HCT116 (cell line): ENCODE measurements around the gene ENGASE. TPM values are rescaled to one million over a fixed set of nuclear protein-coding genes. Genes with fewer than 3 reads are reported as not detected.
A peak's percentile ranks its signal among the peaks of the same experiment; 100 is the strongest.

Source experiments
- ATAC-seq: fragments of 200-7000 bp; cut with Tn5 transposase; 2 replicates; pipeline ENCODE4 v1.9.1; 2020; ENCODE audit warnings: mild to moderate bottlenecking, moderate library complexity
- BruUV-seq: library from RNA; stranded (reverse); fragments of 400-500 nt; replicated peaks from 2 replicates; lab custom pipeline; 2021; lab: Mats Ljungman, UMichigan
- CTCF ChIA-PET: fragments of 300-600 bp; sonication (Branson Sonifier 250); formaldehyde crosslinking; loops from one replicate; lab custom pipeline; 2021; ENCODE audit warnings: antibody characterized with exemption; lab: Charles Lee
- POLR2A ChIA-PET: fragments of 300-600, 350-600 bp; sonication (Branson Sonifier 250); formaldehyde crosslinking; loops from one replicate; lab custom pipeline; 2021; ENCODE audit warnings: antibody characterized with exemption; lab: Charles Lee
- RAD21 ChIA-PET, 2 experiments: fragments of 300-600 bp; sonication (Branson Sonifier 250); formaldehyde crosslinking; loops; one replicate each; lab custom pipeline; 2023; ENCODE audit warnings: low total read pairs in 2 of 2; ENCODE audit not compliant: uncharacterized antibody in 2 of 2, unreplicated experiment in 2 of 2, low non-redundant PET in 1 of 2; lab: Charles Lee
- DNase-seq: peaks from one replicate; pipeline ENCODE4 v3.0.0-alpha.2; 2010; ENCODE audit warnings: low read depth, low spot score
- H2AFZ ChIP-seq: fragments of 200-600 bp; shearing (Covaris generic), sonication (generic); 2 replicates; pipeline ENCODE4 v1.6.1; 2017; ENCODE audit warnings: low read depth, mixed run types, mixed read lengths, antibody characterized with exemption, low read length; ENCODE audit not compliant: poor library complexity, severe bottlenecking
- H3K27ac ChIP-seq: 2 replicates; pipeline ENCODE4 v1.5.1; 2012; ENCODE audit warnings: low read depth, low read length
- H3K27me3 ChIP-seq: fragments of 200-600 bp; sonication (generic); 2 replicates; pipeline ENCODE4 v1.6.1; 2016; ENCODE audit warnings: mixed run types, low read length, mixed read lengths; ENCODE audit not compliant: insufficient read depth
- H3K36me3 ChIP-seq, 2 experiments: fragments of 200-500 bp in 1 of 2; fragments of 200-600 bp in 1 of 2; sonication (Bioruptor generic) in 1 of 2; sonication (generic) in 1 of 2; 2 replicates each; pipeline versions ENCODE4 v1.5.1 to v1.6.1; 2014 to 2016; ENCODE audit warnings: low read length in 2 of 2, inconsistent platforms in 1 of 2, mixed read lengths in 1 of 2, mixed run types in 1 of 2; ENCODE audit not compliant: insufficient read depth in 2 of 2, control insufficient read depth in 1 of 2
- H3K4me1 ChIP-seq, 2 experiments: fragments of 200-600 bp in 1 of 2; sonication (generic) in 1 of 2; 2 replicates each; pipeline versions ENCODE4 v1.5.1 to v1.6.1; 2012 to 2017; ENCODE audit warnings: low read length in 2 of 2, inconsistent platforms in 1 of 2, mild to moderate bottlenecking in 1 of 2, mixed read lengths in 1 of 2, mixed run types in 1 of 2, moderate library complexity in 1 of 2; ENCODE audit not compliant: insufficient read depth in 2 of 2, control insufficient read depth in 1 of 2
- H3K4me2 ChIP-seq: fragments of 200-600 bp; sonication (generic); 2 replicates; pipeline ENCODE4 v1.6.1; 2017; ENCODE audit warnings: mixed run types, low read length, mixed read lengths
- H3K4me3 ChIP-seq, 2 experiments: fragments of 200-600 bp in 1 of 2; sonication (generic) in 1 of 2; replicated peaks in 1 of 2; 2 replicates each; pipeline ENCODE4 v1.5.1; 2011 to 2016; ENCODE audit warnings: low read length in 2 of 2, control low read depth in 1 of 2, low read depth in 1 of 2, mild to moderate bottlenecking in 1 of 2, mixed read lengths in 1 of 2, mixed run types in 1 of 2
- H3K79me2 ChIP-seq: fragments of 200-600 bp; sonication (generic); 2 replicates; pipeline ENCODE4 v1.6.1; 2017; ENCODE audit warnings: mild to moderate bottlenecking, mixed run types, low read length, moderate library complexity, mixed read lengths; ENCODE audit not compliant: insufficient read depth
- H3K9ac ChIP-seq: fragments of 200-600 bp; sonication (generic); 2 replicates; pipeline ENCODE4 v1.6.1; 2016; ENCODE audit warnings: low read length, mixed read lengths
- H3K9me2 ChIP-seq: fragments of 200-600 bp; sonication (generic), shearing (Covaris generic); 2 replicates; pipeline ENCODE4 v1.6.1; 2017; ENCODE audit warnings: mixed run types, mild to moderate bottlenecking, moderate library complexity; ENCODE audit not compliant: insufficient read depth
- H3K9me3 ChIP-seq, 2 experiments: fragments of 200-500 bp in 1 of 2; fragments of 200-600 bp in 1 of 2; sonication (Bioruptor generic) in 1 of 2; sonication (generic) in 1 of 2; 2 replicates each; pipeline ENCODE4 v1.6.1; 2014 to 2017; ENCODE audit warnings: low read length in 2 of 2, mixed read lengths in 2 of 2, inconsistent platforms in 1 of 2, low read depth in 1 of 2, mild to moderate bottlenecking in 1 of 2, mixed run types in 1 of 2, moderate library complexity in 1 of 2; ENCODE audit not compliant: control insufficient read depth in 1 of 2, insufficient read depth in 1 of 2
- H4K20me1 ChIP-seq: fragments of 200-600 bp; sonication (generic), shearing (Covaris generic); 2 replicates; pipeline ENCODE4 v1.6.1; 2017; ENCODE audit warnings: mixed run types, mild to moderate bottlenecking, moderate library complexity; ENCODE audit not compliant: insufficient read depth
- CBX3 ChIP-seq: IDR thresholded peaks from 2 replicates; pipeline ENCODE4 v1.6.1; 2012; ENCODE audit warnings: low read depth
- CEBPB ChIP-seq: IDR thresholded peaks from 2 replicates; pipeline ENCODE4 v1.6.1; 2012; ENCODE audit warnings: low read depth
- ELF1 ChIP-seq: IDR thresholded peaks from 2 replicates; pipeline ENCODE4 v1.6.1; 2012; ENCODE audit warnings: low read depth, borderline replicate concordance
- EZH2 ChIP-seq: fragments of 200-600 bp; sonication (generic); IDR thresholded peaks from 2 replicates; pipeline ENCODE4 v1.6.1; 2017; ENCODE audit warnings: antibody characterized with exemption, mixed run types
- EZH2phosphoT487 ChIP-seq: fragments of 200-600 bp; IDR thresholded peaks from 2 replicates; pipeline ENCODE4 v1.6.1; 2018; ENCODE audit warnings: antibody characterized with exemption, borderline replicate concordance
- FOSL1 ChIP-seq: IDR thresholded peaks from 2 replicates; pipeline ENCODE4 v1.6.1; 2012; ENCODE audit warnings: low read depth
- JUND ChIP-seq: IDR thresholded peaks from 2 replicates; pipeline ENCODE4 v1.6.1; 2012
- RAD21 ChIP-seq: IDR thresholded peaks from 2 replicates; pipeline ENCODE4 v1.6.1; 2012; ENCODE audit warnings: low read depth, mild to moderate bottlenecking
- SIN3A ChIP-seq: IDR thresholded peaks from 2 replicates; pipeline ENCODE4 v1.6.1; 2012; ENCODE audit warnings: low read depth
- SP1 ChIP-seq: IDR thresholded peaks from 2 replicates; pipeline ENCODE4 v1.6.1; 2012; ENCODE audit warnings: low read depth
- SRF ChIP-seq: IDR thresholded peaks from 2 replicates; pipeline ENCODE4 v1.6.1; 2012; ENCODE audit warnings: low read depth
- ZFX ChIP-seq: fragments of 450-650 bp; IDR thresholded peaks from 2 replicates; pipeline ENCODE4 v1.6.1; 2017
- ZNF274 ChIP-seq: fragments of 200-500 bp; sonication (Bioruptor generic); IDR thresholded peaks from 2 replicates; pipeline ENCODE4 v1.6.1; 2014; ENCODE audit warnings: mild to moderate bottlenecking, low read depth, low read length, inconsistent platforms
- intact Hi-C: fragments of 100-400 bp; cut with micrococcal nuclease; formaldehyde crosslinking; loops from 2 replicates; pipeline ENCODE4 v1.10.0; 2022
- total RNA-seq: library from RNA; stranded (reverse); gene quantifications from one replicate; pipeline ENCODE4 v1.2.1, GENCODE V29; 2021; ENCODE audit not compliant: unreplicated experiment
- TF ChIP-seq, protein P1 (sequence below): IDR thresholded peaks from 2 replicates; pipeline ENCODE4 v1.6.1; 2011; ENCODE audit warnings: mild to moderate bottlenecking, low read length, moderate library complexity; ENCODE audit not compliant: insufficient replicate concordance; ENCODE audit errors: extremely low read depth
- TF ChIP-seq, protein P2 (sequence below): IDR thresholded peaks from 2 replicates; pipeline ENCODE4 v1.6.1; 2012
- TF ChIP-seq, protein P3 (sequence below), 3 experiments: fragments of 200-600 bp in 1 of 3; sonication (generic) in 1 of 3; IDR thresholded peaks in 2 of 3; conservative IDR thresholded peaks in 1 of 3; 2 replicates each; pipeline ENCODE4 v1.5.1; 2012 to 2017; ENCODE audit warnings: low read depth in 2 of 3, low read length in 2 of 3, antibody characterized with exemption in 1 of 3, borderline replicate concordance in 1 of 3, control low read depth in 1 of 3, mild to moderate bottlenecking in 1 of 3, mixed read lengths in 1 of 3, mixed run types in 1 of 3, moderate library complexity in 1 of 3; ENCODE audit not compliant: insufficient read depth in 1 of 3

ENGASE gene
- total RNA-seq, 1 experiment from 2014 or later: 54.2 TPM

DNA sequence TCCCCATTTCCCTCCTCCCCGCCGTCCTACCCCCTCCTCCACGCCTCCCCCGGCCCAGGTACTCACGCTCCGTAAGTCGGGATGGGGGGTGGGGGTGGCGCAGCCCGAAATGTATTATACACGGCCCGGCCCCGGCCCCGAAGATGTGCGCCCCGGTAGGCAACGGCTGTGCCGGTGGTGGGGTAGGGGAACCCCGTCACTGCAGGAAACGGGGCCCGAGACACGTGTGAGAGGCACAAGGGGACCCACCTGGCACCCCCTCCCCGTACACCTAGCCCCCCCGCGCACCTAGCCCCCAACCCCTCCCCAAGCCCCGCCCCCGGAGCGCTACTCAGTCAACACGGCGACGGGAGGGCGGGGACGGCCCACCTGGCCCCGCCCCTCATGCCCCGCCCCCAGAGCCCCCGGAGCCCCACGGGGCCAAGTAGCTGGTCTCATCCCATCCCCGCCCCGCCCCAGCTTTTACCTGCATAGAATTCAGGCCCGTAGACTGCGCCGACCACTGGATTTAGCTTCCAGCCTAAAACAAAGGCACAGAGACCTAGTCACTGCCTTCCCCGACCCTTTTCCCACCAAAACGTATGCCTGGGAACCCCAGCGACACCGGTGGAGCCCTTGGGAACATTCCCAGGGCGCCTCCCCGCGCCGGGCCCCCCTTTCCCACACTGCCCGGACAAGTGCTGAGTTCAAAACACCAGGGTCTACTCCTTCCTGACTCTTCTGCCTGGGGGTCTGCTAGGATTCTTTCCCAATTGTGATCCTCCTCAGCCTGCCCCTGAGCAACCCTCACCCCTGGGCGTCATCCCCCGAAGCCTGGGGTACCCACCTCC is 22.8 kb downstream of the ENGASE start:
- no peak for DNase-seq
- Histone ChIP-seq H3K79me2 (no peaks in the 10 kb centered on the region), H4K20me1 (no peaks in the 10 kb centered on the region), H3K36me3 (no peaks in the 10 kb centered on the region), H3K4me3 (no peak overlapping the region), H3K9me2 (no peaks in the 10 kb centered on the region), H3K4me2 (no peak overlapping the region), H3K27me3 (peaks cover 9% of the 10 kb centered on the region; the same call in 1 of the 2 replicates), H3K9ac (no peak overlapping the region), H3K27ac (no peak overlapping the region), H3K4me1 (no peaks in the 10 kb centered on the region; a peak in 1 of 4 replicates), H2AFZ (no peak overlapping the region), H3K9me3 (no peaks in the 10 kb centered on the region)
- TF ChIP-seq, protein P1, sequence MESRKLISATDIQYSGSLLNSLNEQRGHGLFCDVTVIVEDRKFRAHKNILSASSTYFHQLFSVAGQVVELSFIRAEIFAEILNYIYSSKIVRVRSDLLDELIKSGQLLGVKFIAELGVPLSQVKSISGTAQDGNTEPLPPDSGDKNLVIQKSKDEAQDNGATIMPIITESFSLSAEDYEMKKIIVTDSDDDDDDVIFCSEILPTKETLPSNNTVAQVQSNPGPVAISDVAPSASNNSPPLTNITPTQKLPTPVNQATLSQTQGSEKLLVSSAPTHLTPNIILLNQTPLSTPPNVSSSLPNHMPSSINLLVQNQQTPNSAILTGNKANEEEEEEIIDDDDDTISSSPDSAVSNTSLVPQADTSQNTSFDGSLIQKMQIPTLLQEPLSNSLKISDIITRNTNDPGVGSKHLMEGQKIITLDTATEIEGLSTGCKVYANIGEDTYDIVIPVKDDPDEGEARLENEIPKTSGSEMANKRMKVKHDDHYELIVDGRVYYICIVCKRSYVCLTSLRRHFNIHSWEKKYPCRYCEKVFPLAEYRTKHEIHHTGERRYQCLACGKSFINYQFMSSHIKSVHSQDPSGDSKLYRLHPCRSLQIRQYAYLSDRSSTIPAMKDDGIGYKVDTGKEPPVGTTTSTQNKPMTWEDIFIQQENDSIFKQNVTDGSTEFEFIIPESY: no peak
- TF ChIP-seq CEBPB: no peak
- TF ChIP-seq JUND: no peak
- no peak for TF ChIP-seq FOSL1
- TF ChIP-seq EZH2: no peak
- TF ChIP-seq CBX3: no peak
- no peak for TF ChIP-seq SRF
- TF ChIP-seq, protein P2, sequence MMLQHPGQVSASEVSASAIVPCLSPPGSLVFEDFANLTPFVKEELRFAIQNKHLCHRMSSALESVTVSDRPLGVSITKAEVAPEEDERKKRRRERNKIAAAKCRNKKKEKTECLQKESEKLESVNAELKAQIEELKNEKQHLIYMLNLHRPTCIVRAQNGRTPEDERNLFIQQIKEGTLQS: no peak
- TF ChIP-seq RAD21: no peak
- no peak for TF ChIP-seq EZH2phosphoT487
- no peak for TF ChIP-seq ZFX
- no peak for TF ChIP-seq ZNF274
- TF ChIP-seq, protein P3, sequence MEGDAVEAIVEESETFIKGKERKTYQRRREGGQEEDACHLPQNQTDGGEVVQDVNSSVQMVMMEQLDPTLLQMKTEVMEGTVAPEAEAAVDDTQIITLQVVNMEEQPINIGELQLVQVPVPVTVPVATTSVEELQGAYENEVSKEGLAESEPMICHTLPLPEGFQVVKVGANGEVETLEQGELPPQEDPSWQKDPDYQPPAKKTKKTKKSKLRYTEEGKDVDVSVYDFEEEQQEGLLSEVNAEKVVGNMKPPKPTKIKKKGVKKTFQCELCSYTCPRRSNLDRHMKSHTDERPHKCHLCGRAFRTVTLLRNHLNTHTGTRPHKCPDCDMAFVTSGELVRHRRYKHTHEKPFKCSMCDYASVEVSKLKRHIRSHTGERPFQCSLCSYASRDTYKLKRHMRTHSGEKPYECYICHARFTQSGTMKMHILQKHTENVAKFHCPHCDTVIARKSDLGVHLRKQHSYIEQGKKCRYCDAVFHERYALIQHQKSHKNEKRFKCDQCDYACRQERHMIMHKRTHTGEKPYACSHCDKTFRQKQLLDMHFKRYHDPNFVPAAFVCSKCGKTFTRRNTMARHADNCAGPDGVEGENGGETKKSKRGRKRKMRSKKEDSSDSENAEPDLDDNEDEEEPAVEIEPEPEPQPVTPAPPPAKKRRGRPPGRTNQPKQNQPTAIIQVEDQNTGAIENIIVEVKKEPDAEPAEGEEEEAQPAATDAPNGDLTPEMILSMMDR (IDR thresholded peaks at IDR 0.05 in 2 of 3, conservative IDR thresholded peaks at IDR 0.05 in 1 of 3; ENCODE audit: borderline replicate concordance in 1 of 3, insufficient read depth in 1 of 3, low read depth in 2 of 3, low read length in 2 of 3): no peak
- TF ChIP-seq SIN3A: no peak
- TF ChIP-seq ELF1: no peak
- no peak for TF ChIP-seq SP1
- intact Hi-C loops: no loop called here
- ChIA-PET RAD21 (no interaction called here), CTCF (interaction anchor here (1.6 kb wide), 1 partner anchor 10 kb away, joined by 6 read pairs; no protein-coding TSS in a partner anchor), POLR2A (no interaction called here)
- peak; percentile 45; the same call in 1 of the 2 replicates for ATAC-seq
- BruUV-seq: no TSS peak
